Activated CD4-positive, alpha-beta T cell treated with anti-CD3 and anti-CD28 coated beads for 48 hours (primary cell): ENCODE results near the gene GPX3.

Source experiments
- DNase-seq: peaks from one replicate; pipeline ENCODE4 v3.0.0-alpha.2; 2020

GPX3 gene

DNA sequence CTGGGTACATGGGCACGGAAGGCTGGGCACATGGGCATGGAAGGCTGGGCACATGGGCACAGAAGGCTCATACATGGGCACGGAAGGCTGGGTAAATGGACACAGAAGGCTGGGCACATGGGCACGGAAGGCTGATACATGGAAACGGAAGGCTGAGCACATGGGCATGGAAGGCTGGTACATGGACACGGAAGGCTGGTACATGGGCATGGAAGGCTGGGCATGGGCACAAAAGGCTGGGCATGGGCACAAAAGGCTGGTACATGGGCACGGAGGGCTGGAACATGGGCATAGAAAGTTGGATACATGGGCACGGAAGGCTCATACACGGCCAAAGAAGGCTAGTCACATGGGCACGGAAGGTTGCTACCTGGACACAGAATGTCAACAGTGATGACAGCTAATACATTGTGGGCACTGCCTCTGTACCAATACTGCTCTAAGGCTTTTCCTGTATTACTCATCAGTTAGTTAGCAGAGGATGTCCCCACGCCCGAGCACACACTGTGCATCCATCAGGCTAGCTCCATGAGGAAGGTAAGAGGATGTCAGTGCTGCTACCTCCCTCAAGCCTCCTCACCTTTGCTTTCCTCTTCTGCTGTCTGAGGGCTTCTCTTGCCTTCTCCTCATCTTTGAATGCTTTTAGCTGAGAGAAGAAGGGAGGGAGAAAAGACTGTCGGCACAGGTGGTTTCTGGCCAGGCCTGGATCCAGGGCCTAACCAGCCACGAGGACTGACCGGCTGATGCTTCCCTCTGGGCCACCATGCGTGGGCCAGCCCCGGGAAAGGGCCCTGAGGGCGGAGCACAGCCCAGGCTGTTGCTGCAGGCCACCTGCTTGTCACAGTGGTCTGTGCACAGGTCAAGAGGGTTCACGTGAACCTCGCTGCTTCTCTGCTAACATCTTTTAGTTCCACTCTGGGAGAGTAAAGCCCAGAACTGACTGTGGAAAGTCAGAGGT is 14.3 kb downstream of the GPX3 start:
- DNase-seq, result no peak

GRCh38 chr5:151036556-151036955 is 16.2 kb downstream of the GPX3 start:
- DNase-seq, result no peak

DNA sequence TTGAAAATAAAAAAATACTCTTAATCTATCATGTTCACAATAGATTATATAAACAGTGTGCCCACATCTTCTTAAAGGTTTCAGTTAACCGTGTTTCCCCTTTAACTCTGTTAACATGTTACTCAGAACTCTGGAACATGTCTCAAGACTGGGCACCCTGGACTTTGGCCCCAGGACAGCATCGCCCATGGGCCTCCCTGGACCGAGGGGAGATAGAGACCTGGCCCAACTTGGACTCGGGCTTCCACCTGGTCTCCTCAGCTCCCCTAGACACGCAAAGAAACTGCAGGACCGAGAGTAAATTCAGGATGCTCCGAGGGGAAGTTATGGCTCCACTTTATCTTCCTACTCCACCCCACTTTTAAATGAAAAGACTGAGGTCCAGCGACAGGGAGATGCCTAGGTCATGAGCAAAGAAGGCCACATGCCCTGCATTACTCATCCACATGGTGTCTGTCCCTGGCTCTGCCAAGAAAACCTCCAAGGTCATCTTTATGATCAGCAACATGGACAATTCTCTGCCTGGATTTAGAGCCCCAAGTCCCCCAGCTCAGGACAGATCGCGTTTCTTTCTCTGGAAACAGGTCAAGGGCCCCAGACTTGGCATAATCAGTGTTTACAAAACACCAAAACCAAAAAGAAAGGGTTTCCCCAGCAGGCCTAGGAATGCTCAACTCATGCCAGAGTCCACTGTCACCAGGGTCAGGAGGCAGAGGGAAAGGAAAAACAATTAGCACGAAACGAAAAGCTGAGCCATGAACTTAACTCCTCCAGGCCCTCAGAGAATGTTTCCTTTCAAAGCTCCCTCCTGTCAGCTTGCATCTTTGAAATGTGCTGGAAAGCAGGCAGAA is 17.4 kb downstream of the GPX3 start:
- no peak for DNase-seq

DNA sequence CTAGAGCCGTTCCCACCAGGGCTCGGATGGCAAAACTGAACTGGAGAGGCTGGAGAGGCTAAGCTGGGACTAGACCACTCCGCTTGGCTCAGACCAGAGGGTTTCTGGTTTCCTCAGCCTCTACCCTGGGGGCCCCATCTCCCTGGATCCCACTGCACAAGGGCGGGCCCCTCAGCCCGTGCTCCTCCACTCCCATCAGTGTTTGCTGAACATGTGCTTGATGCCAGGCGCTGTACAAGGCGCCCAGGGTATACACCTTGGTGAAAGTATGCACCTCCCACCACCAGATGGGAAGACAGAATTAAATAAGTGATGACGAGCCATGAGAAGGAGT is 18.0 kb downstream of the GPX3 start:
- no peak for DNase-seq

GRCh38 chr5:151038801-151039238 is 18.4 kb downstream of the GPX3 start:
- DNase-seq, result peak; percentile 54

DNA sequence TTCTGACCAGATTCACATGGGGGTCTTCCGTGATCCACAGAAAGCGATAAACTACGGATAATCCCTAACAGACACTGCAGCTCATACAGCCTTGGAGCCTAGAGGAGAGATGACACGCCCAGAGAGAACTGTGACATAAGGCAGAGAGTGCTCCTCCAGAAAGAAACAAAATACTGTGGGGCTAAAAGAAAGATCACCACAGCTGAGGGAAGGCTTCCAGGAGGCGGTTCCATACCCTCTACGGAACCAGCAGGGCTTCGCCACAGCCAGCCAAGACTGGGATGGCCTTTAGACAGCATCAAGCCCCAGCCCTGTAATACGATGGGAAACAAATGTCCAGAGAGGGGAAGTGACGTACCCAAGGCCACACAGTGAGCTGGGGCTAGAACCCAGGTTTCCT is 19.3 kb downstream of the GPX3 start:
- DNase-seq, result no peak

DNA sequence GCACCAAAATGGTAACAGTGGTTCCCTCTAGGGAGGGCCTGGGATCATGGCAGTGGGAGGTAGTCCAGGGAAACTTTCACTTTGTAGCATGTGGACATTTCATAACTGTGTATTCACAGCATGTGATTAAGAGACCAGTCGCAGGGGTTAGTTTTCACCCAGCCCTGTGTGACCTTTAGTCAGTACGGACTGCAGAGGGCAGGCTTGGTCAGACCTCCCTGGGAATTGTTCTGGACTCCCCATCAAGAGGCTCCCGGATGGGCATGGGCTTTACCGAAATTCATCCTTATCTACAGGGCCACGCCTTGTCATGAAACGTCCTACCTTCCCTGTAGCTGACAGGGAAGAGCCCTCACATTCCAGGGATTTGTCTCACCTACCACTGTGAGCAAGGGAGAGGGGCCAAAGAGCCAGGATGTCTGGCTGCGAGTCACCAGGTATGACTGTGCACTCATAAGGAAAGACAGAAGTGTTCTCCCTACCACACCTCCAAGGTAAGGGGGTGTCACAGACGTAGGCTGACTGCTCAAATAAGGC is 19.9 kb downstream of the GPX3 start:
- DNase-seq, result no peak

GRCh38 chr5:151041577-151042268 is 21.3 kb downstream of the GPX3 start:
- no peak for DNase-seq

DNA sequence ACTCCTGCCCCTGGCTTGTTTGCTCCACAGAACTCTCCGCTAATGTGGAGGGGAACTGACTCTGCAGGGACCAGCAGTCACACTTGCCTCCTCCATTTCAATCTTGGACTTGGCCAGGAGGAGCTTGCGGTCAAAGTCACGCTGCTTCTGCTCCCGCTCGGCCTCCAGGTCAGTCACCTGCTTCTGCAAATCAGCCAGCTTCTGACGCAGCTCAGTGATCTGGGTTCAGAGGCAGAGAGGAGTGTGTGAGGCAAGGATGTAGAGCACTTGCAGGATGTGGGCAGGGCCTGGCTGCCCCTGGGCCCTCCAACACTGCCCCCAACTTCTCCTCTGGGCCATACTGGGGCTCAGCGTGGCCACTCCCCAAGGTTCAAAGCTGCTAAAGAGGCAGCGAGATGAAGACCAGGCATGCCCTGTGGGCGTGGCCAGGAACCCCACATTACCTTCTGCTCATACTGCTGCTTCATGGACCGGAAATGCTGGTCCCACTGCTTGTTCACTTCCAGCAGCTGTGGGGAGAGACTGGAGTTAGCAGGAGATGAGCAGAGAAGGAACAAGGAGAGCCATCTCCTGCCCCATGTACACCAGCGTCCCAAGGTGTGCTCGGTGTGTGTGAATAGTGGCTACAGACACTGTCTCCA is 22.2 kb downstream of the GPX3 start:
- DNase-seq, result no peak

GRCh38 chr5:151047814-151048425 is 27.5 kb downstream of the GPX3 start:
- DNase-seq, result peak; percentile 35

DNA sequence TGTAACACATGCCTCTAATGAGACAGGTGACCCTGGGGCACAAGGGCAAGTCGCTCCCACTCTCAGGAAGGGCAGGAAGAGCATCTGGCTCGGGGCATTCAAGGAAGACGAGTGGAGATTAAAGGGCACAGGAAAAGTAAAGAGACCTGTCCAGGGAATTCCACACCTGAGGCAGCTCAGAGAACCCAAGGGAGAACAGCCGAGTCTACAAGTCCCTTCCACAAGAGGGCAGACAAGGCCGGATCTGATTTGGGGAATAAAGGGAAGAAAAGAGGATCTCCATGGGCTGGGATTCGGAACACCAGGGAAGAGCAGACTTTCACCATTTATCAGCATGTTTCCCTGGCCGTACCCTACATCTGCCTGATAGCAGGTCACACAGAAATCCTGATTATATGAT is 28.1 kb downstream of the GPX3 start:
- DNase-seq, result no peak

DNA sequence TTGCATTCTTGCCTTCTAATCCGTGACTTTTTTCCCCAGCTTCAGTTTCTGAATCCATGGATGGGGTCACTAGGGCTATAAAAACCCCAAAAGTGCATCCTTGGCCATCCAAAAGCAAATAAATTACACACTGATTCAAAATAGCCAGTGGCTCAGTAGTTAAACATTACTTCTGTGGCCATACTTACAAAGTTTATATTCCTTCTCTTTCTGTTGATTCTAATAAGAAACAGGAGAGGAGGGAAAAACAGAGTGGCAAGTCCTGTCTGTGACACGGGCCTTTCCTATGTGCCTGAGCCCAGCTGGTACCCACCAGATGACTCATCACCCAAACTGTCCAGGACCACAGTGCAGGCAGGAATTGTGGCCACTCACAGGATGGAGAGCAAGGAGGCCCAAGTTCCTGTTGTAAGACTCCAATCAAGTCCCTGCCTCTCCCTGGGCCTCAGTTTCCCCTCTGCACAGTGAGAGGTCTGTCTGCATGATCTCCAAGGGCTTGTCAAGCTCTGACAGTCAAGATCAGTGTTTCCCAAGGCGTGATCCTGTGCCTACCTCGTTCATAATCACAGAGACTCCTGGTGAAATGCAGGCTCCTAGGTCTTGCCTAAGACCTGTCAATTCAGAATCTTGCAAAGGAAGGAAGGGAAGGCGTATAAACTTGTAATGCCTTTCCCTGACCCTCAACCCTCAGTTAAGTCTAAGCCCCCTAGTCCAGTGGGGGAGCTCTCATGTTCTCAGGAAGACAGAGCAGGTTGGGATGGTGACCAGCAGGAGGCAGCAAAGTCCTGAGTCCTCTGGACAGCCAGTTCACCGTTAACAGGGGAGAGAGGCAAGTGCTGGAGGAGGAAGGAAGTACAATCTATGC is 30.9 kb downstream of the GPX3 start:
- DNase-seq, result peak; percentile 78

- DNase-seq, result no peak
Measured at GRCh38 chr5:151051931-151052608, 31.7 kb downstream of the GPX3 start.

GRCh38 chr5:151052836-151053235 is 32.4 kb downstream of the GPX3 start:
- DNase-seq, result no peak

GRCh38 chr5:151053796-151054462 is 33.5 kb downstream of the GPX3 start:
- no peak for DNase-seq

DNA sequence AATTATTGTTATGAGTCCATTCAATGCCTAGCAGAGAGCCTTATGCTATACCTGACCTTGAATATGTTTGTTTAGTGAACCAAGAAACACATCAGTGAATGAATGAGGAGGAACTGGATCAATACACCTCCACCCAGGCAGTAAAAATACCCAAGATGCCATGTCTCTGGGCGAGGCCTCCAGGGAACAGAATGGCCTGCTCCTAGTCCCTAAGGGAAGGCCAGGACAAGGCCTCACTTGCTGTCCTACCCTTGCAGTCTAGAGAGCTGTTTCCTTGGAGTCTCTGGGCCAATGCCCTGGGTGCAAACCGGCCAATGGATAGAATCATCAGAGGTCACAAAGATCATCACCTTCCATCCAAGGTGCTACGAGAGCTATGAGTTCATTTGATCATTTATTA is 34.3 kb downstream of the GPX3 start:
- no peak for DNase-seq

GRCh38 chr5:151055336-151055735 is 34.9 kb downstream of the GPX3 start:
- DNase-seq, result no peak

- DNase-seq, result no peak
Measured at GRCh38 chr5:151056379-151057325, 36.3 kb downstream of the GPX3 start.

- DNase-seq, result no peak
Measured at GRCh38 chr5:151058301-151058700, 37.9 kb downstream of the GPX3 start.
